HG03571 (cell line): ENCODE data around the gene TBX6.
A peak's percentile ranks its signal among the peaks of the same experiment; 100 is the strongest.

Source experiments
- ATAC-seq: cut with Tn5 transposase; IDR thresholded peaks from one replicate; pipeline ENCODE4 v1.9.1; 2021; ENCODE audit not compliant: unreplicated experiment

Gene TBX6

GRCh38 chr16:30087181-30087898, 4.4 kb downstream of the TBX6 start:
- no peak for ATAC-seq

GRCh38 chr16:30086291-30087140, 5.2 kb downstream of the TBX6 start:
- ATAC-seq, result no peak

- no peak for ATAC-seq
Measured at GRCh38 chr16:30085820-30086219, 5.9 kb downstream of the TBX6 start.

GRCh38 chr16:30085247-30085646, 6.5 kb downstream of the TBX6 start:
- ATAC-seq, result no peak

- ATAC-seq, result no peak
Measured at GRCh38 chr16:30084816-30085159, 6.9 kb downstream of the TBX6 start.

- ATAC-seq, result no peak
Measured at GRCh38 chr16:30084096-30084815, 7.5 kb downstream of the TBX6 start.

- no peak for ATAC-seq
Measured at GRCh38 chr16:30083216-30084055, 8.3 kb downstream of the TBX6 start.

GRCh38 chr16:30082545-30083090, 9.1 kb downstream of the TBX6 start:
- ATAC-seq, result no peak

GRCh38 chr16:30079480-30079879, 12.2 kb downstream of the TBX6 start:
- no peak for ATAC-seq

- no peak for ATAC-seq
Measured at GRCh38 chr16:30078744-30079143, 13.0 kb downstream of the TBX6 start.

GRCh38 chr16:30077656-30078055, 14.1 kb downstream of the TBX6 start:
- ATAC-seq, result no peak

- ATAC-seq, result peak; percentile 21
Measured at GRCh38 chr16:30076276-30076791, 15.4 kb downstream of the TBX6 start.

GRCh38 chr16:30075503-30076275, 16.0 kb downstream of the TBX6 start, which contains the start of gene PPP4C:
TSS of gene PPP4C (plus strand) at chr16:30075994. CDS start at chr16:30076378, 384 bp downstream.
- peak; percentile 74 for ATAC-seq

GRCh38 chr16:30070490-30070889, 21.2 kb downstream of the TBX6 start:
- no peak for ATAC-seq

GRCh38 chr16:30069611-30070462, 21.9 kb downstream of the TBX6 start:
- no peak for ATAC-seq

GRCh38 chr16:30068750-30069610, 22.7 kb downstream of the TBX6 start:
- no peak for ATAC-seq

GRCh38 chr16:30068333-30068732, 23.4 kb downstream of the TBX6 start:
- ATAC-seq, result no peak

- ATAC-seq, result no peak
Measured at GRCh38 chr16:30067584-30067916, 24.2 kb downstream of the TBX6 start.
